NK-92 treated with Interleukin-12 subunit alpha and Interleukin-12 subunit beta, amount 100 ng/mL, for 24 hours (cell line): ENCODE results near the gene BPIFA2.
A peak's percentile ranks its signal among the peaks of the same experiment; 100 is the strongest.

Experiments used
- DNase-seq: peaks from one replicate; lab custom pipeline; 2025; lab: John Stamatoyannopoulos, UW

The BPIFA2 gene

GRCh38 chr20:33202451-33202850 is 34.5 kb downstream of the BPIFA2 start:
- no peak for DNase-seq

- no peak for DNase-seq
These were observed 35.5 kb downstream of the BPIFA2 start for GRCh38 chr20:33203444-33203843.

GRCh38 chr20:33209789-33210188 is 41.8 kb downstream of the BPIFA2 start:
- peak; percentile 5 for DNase-seq

GRCh38 chr20:33210371-33210770 is 42.4 kb downstream of the BPIFA2 start:
- no peak for DNase-seq

- DNase-seq, result peak; percentile 19
These were observed 44.0 kb downstream of the BPIFA2 start for GRCh38 chr20:33211817-33212424.

- DNase-seq, result no peak
These were observed 49.1 kb downstream of the BPIFA2 start, which contains the start of gene BPIFA3 for GRCh38 chr20:33217052-33217451. Gene BPIFA3, plus strand, starts transcription at chr20:33217352. Its CDS starts 185 bp downstream, at chr20:33217537.

- DNase-seq, result no peak
These were observed 56.4 kb downstream of the BPIFA2 start for GRCh38 chr20:33224399-33224798.

- peak; percentile 71 for DNase-seq
These were observed 61.9 kb downstream of the BPIFA2 start for GRCh38 chr20:33229843-33230242.
